GM12891 (cell line): ENCODE measurements around the gene RHOB.

Source experiments
- POLR2A ChIP-seq: IDR thresholded peaks from 2 replicates; pipeline ENCODE4 v1.6.1; 2011; ENCODE audit warnings: low read depth, low read length, control low read depth
- POLR2AphosphoS5 ChIP-seq: IDR thresholded peaks from 2 replicates; pipeline ENCODE4 v1.6.1; 2011; ENCODE audit warnings: low read depth, low read length, control low read depth
- POU2F2 ChIP-seq: IDR thresholded peaks from 2 replicates; pipeline ENCODE4 v1.6.1; 2011; ENCODE audit warnings: low read depth, mild to moderate bottlenecking, control low read depth, low read length, moderate library complexity
- SPI1 ChIP-seq: IDR thresholded peaks from 2 replicates; pipeline ENCODE4 v1.6.1; 2011; ENCODE audit warnings: low read depth, low read length, control low read depth
- TAF1 ChIP-seq: IDR thresholded peaks from 2 replicates; pipeline ENCODE4 v1.6.1; 2011; ENCODE audit warnings: low read depth, low read length, control low read depth

DNA sequence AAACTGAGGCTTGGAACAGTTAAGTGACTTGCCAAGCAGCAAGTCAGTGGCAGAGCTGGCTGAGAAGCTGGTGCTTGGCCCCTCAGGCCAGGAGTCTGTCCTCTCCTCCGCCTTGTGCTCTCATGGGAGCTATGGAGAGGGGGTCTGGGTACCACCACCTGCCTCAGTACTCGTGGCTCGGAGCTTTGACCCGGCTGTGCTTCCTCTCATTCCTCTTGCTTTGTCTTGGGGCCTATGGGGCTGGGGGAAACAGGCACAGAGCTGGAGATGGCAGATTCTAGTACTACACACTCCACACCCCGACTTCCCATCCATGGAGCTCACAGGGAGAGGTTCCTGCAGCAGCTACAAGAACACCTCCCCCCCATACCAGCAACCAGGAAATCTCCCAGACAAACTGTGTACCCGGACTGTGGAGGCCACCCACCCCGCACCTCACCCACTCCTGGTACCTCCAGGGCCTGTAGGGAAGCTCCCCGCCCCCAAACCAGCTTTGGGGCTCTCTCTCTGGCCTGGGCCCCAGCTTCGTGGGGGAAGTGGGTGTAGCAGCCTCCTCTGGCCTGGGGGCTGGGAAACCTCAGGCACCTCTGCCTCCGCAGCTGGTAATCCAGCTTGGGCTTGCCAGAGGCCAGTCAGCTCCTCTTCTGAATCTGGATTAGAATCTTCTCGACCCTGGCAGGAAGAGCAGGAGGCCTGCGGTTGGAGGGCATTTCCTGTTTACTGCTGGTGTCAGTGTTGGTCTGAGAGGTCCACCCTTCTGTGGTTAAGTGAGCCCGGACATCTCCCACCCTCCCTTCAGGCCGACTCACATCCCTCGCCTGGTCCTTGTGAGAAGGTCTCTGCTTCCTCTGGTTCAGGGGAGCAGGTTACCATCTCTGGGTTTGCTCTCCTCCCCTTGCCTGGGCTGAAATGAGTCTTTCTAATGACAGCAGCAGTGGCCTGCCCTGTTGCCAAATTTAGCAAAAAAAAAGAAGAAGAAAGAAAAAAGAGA, 22.3 kb upstream of the RHOB start:
- TF ChIP-seq POU2F2 (no peak), POLR2A (no peak), TAF1 (no peak), POLR2AphosphoS5 (no peak), SPI1 (peak; percentile 26; the same call in 1 of the 2 replicates)
